IPS DF 6.9 (cell line): ENCODE data around the gene RANBP2.

Experiments
- DNase-seq: peaks from one replicate; pipeline ENCODE4 v3.0.0-alpha.2; 2013; ENCODE audit warnings: low read depth, low spot score
- H3K27ac ChIP-seq: one replicate; pipeline ENCODE4 v1.5.1; 2013; ENCODE audit warnings: low read length, control low read depth
- H3K27me3 ChIP-seq: 2 replicates; pipeline ENCODE4 v1.6.1; 2013; ENCODE audit warnings: mild to moderate bottlenecking, low read length; ENCODE audit not compliant: control insufficient read depth, insufficient read depth
- H3K36me3 ChIP-seq: 2 replicates; pipeline ENCODE4 v1.6.1; 2013; ENCODE audit warnings: low read length; ENCODE audit not compliant: control insufficient read depth, insufficient read depth
- H3K4me1 ChIP-seq: 2 replicates; pipeline ENCODE4 v1.6.1; 2013; ENCODE audit warnings: low read length; ENCODE audit not compliant: control insufficient read depth, insufficient read depth
- H3K4me3 ChIP-seq: 2 replicates; pipeline ENCODE4 v1.5.1; 2013; ENCODE audit warnings: mild to moderate bottlenecking, low read length
- H3K9me3 ChIP-seq: 2 replicates; pipeline ENCODE4 v1.6.1; 2013; ENCODE audit warnings: low read length, inconsistent platforms; ENCODE audit not compliant: control insufficient read depth, insufficient read depth
- WGBS: extraction: QIAGEN DNeasy Blood & Tissue Kit; methylation state at CpG from one replicate; pipeline ENCODE4 v1.1.7; 2013; ENCODE audit warnings: mixed read lengths, missing lambda C conversion rate; ENCODE audit not compliant: insufficient read length, insufficient coverage; 5-methylcytosine and 5-hydroxymethylcytosine counted together

RANBP2 gene

DNA sequence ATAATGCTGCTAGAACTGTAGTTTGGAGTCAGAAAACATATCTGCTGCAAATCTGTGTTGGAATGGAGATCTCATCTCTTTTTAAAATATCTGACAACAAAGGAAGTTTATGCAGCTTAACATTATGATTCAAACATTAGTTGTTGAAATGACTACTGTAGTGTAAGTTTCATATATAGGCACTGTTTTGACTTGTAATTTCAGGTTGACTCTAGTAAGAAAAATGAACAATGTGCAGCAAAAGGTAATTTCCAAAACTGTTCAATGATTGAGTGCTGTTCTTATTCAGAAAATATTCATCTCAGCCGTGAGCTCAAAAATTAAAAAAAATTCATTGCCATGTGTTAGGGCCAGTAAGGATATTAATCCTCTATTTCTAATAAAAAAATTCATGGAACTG is 115.8 kb downstream of the RANBP2 start:
- Histone ChIP-seq H3K36me3 (no peaks in the 10 kb centered on the region), H3K27ac (no peak overlapping the region), H3K4me3 (no peak overlapping the region), H3K4me1 (no peaks in the 10 kb centered on the region), H3K27me3 (no peaks in the 10 kb centered on the region), H3K9me3 (no peaks in the 10 kb centered on the region)
- DNase-seq: no peak
- WGBS: no CpG with 5 or more reads among the region's 1 CpG
